ENCODE data around the gene STK11IP. TPM values are rescaled to one million over a fixed set of nuclear protein-coding genes. Genes with fewer than 3 reads are reported as not detected.

STK11IP gene
- total RNA-seq, 1 experiment from 2014 or later, result 13.9 TPM

- DNase-seq (ENCODE audit: low read depth, low spot score), result no peak
- in situ Hi-C loops (cut with HindIII; ENCODE audit: low pct_unique_long_range_greater_than_20kb, low sequenced_read_pairs), result no loop called here
Measured at GRCh38 chr2:219609149-219609750, 11.6 kb downstream of the STK11IP start.

DNA sequence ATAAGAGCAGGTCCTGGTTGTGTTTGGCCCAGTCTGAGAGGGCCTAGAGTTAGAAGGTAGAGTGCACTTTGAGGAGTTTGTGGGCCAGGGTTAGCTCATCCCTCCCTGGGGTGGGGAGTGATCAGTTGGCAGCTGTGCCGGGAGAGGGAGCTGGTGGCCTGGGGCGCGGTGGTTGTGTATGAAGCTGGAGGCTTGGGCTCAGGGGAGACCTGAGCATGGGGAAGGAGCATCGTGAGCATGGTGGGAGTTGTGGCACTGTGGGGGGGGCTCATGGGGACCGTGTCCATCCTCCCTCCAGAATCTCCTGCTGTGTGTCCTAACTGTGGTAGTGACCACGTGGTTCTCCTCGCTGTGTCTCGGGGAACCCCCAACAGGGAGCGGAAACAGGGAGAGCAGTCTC is 13.6 kb downstream of the STK11IP start:
- in situ Hi-C loops (cut with HindIII; ENCODE audit: low pct_unique_long_range_greater_than_20kb, low sequenced_read_pairs), result no loop called here
- DNase-seq (ENCODE audit: low read depth, low spot score), result no peak

- in situ Hi-C loops (cut with HindIII; ENCODE audit: low pct_unique_long_range_greater_than_20kb, low sequenced_read_pairs), result no loop called here
- no peak for DNase-seq (ENCODE audit: low read depth, low spot score)
Measured at GRCh38 chr2:219611866-219612576, 14.4 kb downstream of the STK11IP start.

GRCh38 chr2:219612577-219613286 is 15.1 kb downstream of the STK11IP start:
- no peak for DNase-seq (ENCODE audit: low read depth, low spot score)
- in situ Hi-C loops (cut with HindIII; ENCODE audit: low pct_unique_long_range_greater_than_20kb, low sequenced_read_pairs), result no loop called here

GRCh38 chr2:219613461-219614070 is 15.9 kb downstream of the STK11IP start:
- DNase-seq (ENCODE audit: low read depth, low spot score), result no peak
- in situ Hi-C loops (cut with HindIII; ENCODE audit: low pct_unique_long_range_greater_than_20kb, low sequenced_read_pairs), result no loop called here

DNA sequence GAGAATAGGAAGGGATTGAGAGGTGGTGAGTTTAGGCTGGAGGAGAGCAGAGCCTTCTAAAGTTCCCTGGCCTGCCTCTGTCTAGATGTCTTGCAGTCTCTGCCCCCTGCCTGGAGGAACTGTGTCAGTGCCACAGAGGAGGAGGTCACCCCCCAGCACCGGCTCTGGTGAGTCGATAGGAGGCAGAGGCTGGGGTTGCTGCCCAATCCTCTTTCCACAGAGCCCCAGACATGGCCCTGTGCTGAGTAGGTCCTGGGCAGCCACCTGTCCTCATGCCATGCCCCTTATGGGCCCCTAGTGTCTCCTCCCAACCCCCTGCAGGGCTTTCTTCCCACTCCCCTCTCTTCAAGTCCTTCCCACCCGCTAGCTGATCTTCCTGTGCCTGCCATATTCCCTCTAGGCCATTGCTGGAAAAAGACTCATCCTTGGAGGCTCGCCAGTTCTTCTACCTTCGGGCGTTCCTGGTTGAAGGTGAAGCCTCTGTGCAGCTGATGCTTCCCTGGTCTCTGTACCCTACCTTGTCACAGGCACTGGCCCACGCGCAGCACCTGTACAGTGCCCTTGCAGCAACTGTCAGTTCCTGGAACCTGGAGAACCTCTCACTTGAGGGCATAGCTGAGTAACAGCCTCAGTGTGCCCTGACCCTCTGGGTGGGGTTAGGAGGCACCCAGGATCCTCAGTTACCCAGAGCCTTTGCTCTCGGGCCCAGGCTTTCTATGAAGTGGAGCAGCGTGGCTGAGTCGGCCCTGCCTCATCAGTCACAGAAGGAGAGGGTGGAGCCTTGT is 16.6 kb downstream of the STK11IP start:
- in situ Hi-C loops (cut with HindIII; ENCODE audit: low pct_unique_long_range_greater_than_20kb, low sequenced_read_pairs), result no loop called here
- DNase-seq (ENCODE audit: low read depth, low spot score), result no peak

DNA sequence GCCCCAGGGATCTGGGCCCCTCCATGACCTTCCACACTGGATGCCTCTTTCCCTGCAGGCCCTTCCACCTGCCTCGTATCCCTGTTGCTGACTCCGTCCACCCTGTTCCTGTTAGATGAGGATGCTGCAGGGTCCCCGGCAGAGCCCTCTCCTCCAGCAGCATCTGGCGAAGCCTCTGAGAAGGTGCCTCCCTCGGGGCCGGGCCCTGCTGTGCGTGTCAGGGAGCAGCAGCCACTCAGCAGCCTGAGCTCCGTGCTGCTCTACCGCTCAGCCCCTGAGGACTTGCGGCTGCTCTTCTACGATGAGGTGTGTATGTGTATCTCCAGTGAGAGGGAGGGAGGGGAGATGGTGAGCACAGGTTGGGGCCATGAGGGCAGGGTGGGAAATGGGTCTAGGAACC is 17.4 kb downstream of the STK11IP start:
- in situ Hi-C loops (cut with HindIII; ENCODE audit: low pct_unique_long_range_greater_than_20kb, low sequenced_read_pairs), result no loop called here
- DNase-seq (ENCODE audit: low read depth, low spot score), result no peak

GRCh38 chr2:219615894-219616293 is 18.2 kb downstream of the STK11IP start:
- DNase-seq (ENCODE audit: low read depth, low spot score), result no peak
- in situ Hi-C loops (cut with HindIII; ENCODE audit: low pct_unique_long_range_greater_than_20kb, low sequenced_read_pairs), result no loop called here

GRCh38 chr2:219616550-219616949 is 18.9 kb downstream of the STK11IP start:
- DNase-seq (ENCODE audit: low read depth, low spot score), result no peak
- in situ Hi-C loops (cut with HindIII; ENCODE audit: low pct_unique_long_range_greater_than_20kb, low sequenced_read_pairs), result no loop called here

GRCh38 chr2:219618733-219619122 is 21.1 kb downstream of the STK11IP start:
- DNase-seq (ENCODE audit: low read depth, low spot score), result no peak

DNA sequence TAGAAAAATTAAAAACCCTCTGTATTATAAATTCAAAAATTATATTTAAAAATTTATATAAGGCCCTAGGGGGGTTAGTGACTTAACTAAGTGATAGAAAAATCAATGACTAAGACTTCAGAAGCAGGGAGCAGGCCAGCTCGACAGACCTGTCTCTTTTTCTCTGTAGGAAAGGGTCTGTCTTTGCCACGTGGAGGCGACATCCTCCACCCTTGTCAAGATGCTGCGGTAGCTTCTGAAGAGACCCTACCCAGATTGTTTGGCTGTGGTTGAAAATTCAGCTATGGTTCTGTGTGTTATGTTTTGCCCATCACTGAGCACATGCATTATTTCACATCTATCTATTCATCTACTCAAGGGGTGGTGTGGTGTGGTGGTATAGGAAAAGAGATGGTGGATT is 21.6 kb downstream of the STK11IP start:
- in situ Hi-C loops (cut with HindIII; ENCODE audit: low pct_unique_long_range_greater_than_20kb, low sequenced_read_pairs), result no loop called here
- DNase-seq (ENCODE audit: low read depth, low spot score), result no peak

More at GRCh38 chr2:219618733-219619122, 21.1 kb downstream of the STK11IP start:
- in situ Hi-C loops (cut with HindIII; ENCODE audit: low pct_unique_long_range_greater_than_20kb, low sequenced_read_pairs), result no loop called here

- in situ Hi-C loops (cut with HindIII; ENCODE audit: low pct_unique_long_range_greater_than_20kb, low sequenced_read_pairs), result no loop called here
- DNase-seq (ENCODE audit: low read depth, low spot score), result no peak
Measured at GRCh38 chr2:219620546-219620945, 22.9 kb downstream of the STK11IP start.

DNA sequence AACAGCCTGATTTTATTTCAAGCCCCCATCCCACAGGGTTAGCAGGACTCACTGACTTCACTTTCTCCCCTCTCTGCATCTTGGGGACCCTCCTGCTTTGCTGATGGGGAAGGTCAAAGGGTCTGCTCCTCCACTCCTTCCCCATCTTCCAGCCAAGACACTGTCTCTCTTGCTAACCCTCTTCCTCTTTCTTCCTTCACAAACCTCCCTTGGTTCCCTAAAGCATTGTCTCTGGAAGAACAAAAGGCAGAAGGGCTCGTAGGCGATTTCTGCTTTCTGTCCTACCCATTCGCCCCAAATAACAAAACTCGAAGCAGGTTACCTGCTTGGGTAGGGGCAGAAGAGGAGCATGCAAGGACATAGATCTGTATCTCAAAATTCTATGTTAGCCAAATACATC is 24.3 kb downstream of the STK11IP start:
- in situ Hi-C loops (cut with HindIII; ENCODE audit: low pct_unique_long_range_greater_than_20kb, low sequenced_read_pairs), result no loop called here
- no peak for DNase-seq (ENCODE audit: low read depth, low spot score)

DNA sequence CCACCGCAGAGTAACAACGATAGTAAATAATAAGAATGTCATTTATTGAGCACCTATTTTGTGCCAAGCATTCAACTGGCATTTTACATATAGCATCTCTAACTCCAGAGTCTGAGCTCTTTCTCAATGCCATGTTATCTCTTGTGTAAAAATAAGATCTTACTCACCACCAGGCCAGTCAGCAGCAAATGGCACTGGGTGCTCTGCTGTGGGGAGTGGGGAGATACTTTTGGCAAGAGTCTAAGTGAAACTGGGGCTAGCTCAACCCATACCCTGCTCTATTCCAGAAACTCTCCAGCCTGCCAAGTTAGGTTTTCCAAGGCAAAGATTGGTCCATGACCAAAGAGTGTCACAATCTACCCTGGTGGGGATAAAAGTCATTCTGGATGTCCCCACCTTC is 24.8 kb downstream of the STK11IP start:
- in situ Hi-C loops (cut with HindIII; ENCODE audit: low pct_unique_long_range_greater_than_20kb, low sequenced_read_pairs), result no loop called here

DNA sequence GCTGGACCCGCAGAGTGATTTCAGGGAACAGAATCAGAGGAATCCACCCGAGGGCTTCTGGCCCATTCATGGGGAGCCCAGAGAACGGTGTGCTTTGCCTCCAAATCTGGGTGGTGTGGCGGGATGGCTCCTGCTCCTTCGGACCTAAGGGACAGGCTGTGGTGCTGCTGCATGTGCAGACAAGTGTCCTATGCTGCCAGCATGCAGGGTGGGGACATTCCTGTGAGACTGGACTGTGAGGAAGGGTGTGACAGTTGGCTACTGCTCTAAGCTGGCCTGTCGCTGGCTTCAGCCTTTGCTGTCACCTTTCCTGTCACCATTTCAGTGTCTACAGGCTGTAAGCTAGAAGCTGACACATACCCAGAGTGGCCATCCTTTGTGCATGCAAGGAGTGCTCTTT is 26.9 kb downstream of the STK11IP start:
- in situ Hi-C loops (cut with HindIII; ENCODE audit: low pct_unique_long_range_greater_than_20kb, low sequenced_read_pairs), result no loop called here
- no peak for DNase-seq (ENCODE audit: low read depth, low spot score)

More for the DNA sequence above, 24.8 kb downstream of the STK11IP start:
- no peak for DNase-seq (ENCODE audit: low read depth, low spot score)

DNA sequence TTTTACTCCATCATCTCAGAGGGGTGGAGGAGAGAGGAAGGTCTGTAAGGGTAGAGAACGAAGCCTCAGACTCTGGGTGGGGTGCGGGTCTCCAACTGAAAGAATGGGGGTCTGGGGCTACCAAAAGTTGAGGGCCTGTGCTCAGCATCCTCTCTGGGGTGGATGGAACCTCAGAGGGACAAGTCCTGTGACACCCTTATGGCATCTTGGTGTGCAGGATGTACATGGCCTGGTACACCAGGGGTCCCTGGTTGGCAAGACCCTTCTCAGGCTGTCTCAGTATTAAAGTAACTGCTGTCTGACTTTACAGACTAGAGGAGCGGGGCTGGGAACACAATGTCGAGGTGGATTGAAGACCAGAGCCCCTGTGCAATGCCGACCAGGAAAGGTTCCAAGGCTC is 27.5 kb downstream of the STK11IP start:
- in situ Hi-C loops (cut with HindIII; ENCODE audit: low pct_unique_long_range_greater_than_20kb, low sequenced_read_pairs), result no loop called here
- DNase-seq (ENCODE audit: low read depth, low spot score), result no peak

DNA sequence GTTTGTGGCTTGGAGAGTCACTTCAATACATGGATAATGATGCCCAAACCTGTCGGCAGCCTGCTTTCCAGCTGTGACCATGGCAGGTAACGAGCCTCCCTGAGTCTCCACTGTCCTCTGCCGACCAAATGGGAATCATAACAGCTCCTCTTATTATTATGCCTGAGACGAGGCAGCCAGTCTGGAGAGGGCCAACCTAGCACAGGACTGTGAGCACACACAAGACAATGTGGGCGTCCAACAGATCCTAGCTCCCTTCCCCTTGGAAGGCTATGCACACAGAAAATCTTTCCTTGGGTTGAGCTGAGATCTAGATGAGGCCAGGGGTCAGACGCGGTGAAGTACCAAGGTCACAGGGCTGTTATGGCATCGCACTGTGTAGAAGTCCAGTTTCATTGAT is 28.9 kb downstream of the STK11IP start:
- DNase-seq (ENCODE audit: low read depth, low spot score), result no peak
- in situ Hi-C loops (cut with HindIII; ENCODE audit: low pct_unique_long_range_greater_than_20kb, low sequenced_read_pairs), result no loop called here
